HepG2 (cell line): ENCODE results near the gene HTRA1. TPM values are rescaled to one million over a fixed set of nuclear protein-coding genes. Genes with fewer than 3 reads are reported as not detected.

Source experiments
- ATAC-seq: fragments of 200-7000 bp; cut with Tn5 transposase; 3 replicates; pipeline ENCODE4 v1.9.1; 2020; ENCODE audit warnings: mild to moderate bottlenecking, moderate library complexity
- BruUV-seq: library from RNA; stranded (reverse); fragments of 400-500 nt; replicated peaks from 2 replicates; lab custom pipeline; 2021; lab: Mats Ljungman, UMichigan
- CTCF ChIA-PET: fragments of 300-600 bp; formaldehyde crosslinking; extraction: SDS; loops from one replicate; lab custom pipeline; 2021; ENCODE audit warnings: low total read pairs, inconsistent platforms, low intra/inter-chr PET ratio; lab: Yijun Ruan, JAX
- POLR2A ChIA-PET: fragments of 350-600 bp; sonication (Branson Sonifier 250); formaldehyde crosslinking; loops from one replicate; lab custom pipeline; 2020; ENCODE audit warnings: antibody characterized with exemption, inconsistent platforms; lab: Yijun Ruan, JAX
- DNase-seq: peaks from one replicate; pipeline ENCODE4 v3.0.0-alpha.2; 2015; ENCODE audit warnings: low spot score
- FAIRE-seq: peaks from 3 replicates; lab custom pipeline; 2011; peaks lifted over from hg19 to GRCh38; lab: Jason Lieb, UNC
- H2AFZ ChIP-seq: one replicate; pipeline ENCODE4 v1.6.1; 2011; ENCODE audit warnings: low read length, inconsistent platforms
- H3K27ac ChIP-seq: fragments of 300-600 bp; 3 replicates; pipeline ENCODE4 v1.8.0; 2011; ENCODE audit warnings: mixed run types, mild to moderate bottlenecking, mixed read lengths, low read length, inconsistent platforms; ENCODE audit not compliant: insufficient read depth; ENCODE audit errors: extremely low read length
- H3K27me3 ChIP-seq, 2 experiments: fragments of 200-600 bp in 1 of 2; 2 replicates in 1 of 2; 3 replicates in 1 of 2; pipeline versions ENCODE4 v1.6.0 to v1.8.0; 2011; ENCODE audit warnings: low read length in 2 of 2, mild to moderate bottlenecking in 2 of 2, moderate library complexity in 2 of 2, inconsistent platforms in 1 of 2; ENCODE audit not compliant: insufficient read depth in 2 of 2, control insufficient read depth in 1 of 2
- H3K36me3 ChIP-seq, 2 experiments: fragments of 200-600 bp in 1 of 2; replicated peaks in 1 of 2; 2 replicates in 1 of 2; 3 replicates in 1 of 2; pipeline versions ENCODE4 v1.5.1 to v1.8.0; 2011; ENCODE audit warnings: low read length in 2 of 2, inconsistent platforms in 1 of 2; ENCODE audit not compliant: insufficient read depth in 2 of 2, control insufficient read depth in 1 of 2
- H3K4me1 ChIP-seq: 2 replicates; pipeline ENCODE4 v1.5.1; 2012; ENCODE audit warnings: low read length, inconsistent platforms; ENCODE audit not compliant: insufficient read depth
- H3K4me2 ChIP-seq: 2 replicates; pipeline ENCODE4 v1.6.0; 2011; ENCODE audit warnings: low read depth, low read length, inconsistent platforms
- H3K4me3 ChIP-seq, 3 experiments: fragments of 200-600 bp in 1 of 3; sonication (generic), shearing (Covaris generic) in 1 of 3; replicated peaks in 1 of 3; 2 replicates each; pipeline ENCODE4 v1.5.1; 2011 to 2016; ENCODE audit warnings: low read length in 3 of 3, inconsistent platforms in 2 of 3, low read depth in 2 of 3, mild to moderate bottlenecking in 2 of 3, control low read depth in 1 of 3, mixed read lengths in 1 of 3; ENCODE audit not compliant: insufficient read depth in 1 of 3
- H3K79me2 ChIP-seq: one replicate; pipeline ENCODE4 v1.6.1; 2011; ENCODE audit warnings: low read length, inconsistent platforms; ENCODE audit not compliant: insufficient read depth
- H3K9ac ChIP-seq: 2 replicates; pipeline ENCODE4 v1.6.0; 2011; ENCODE audit warnings: mild to moderate bottlenecking, low read depth, low read length, inconsistent platforms; ENCODE audit not compliant: insufficient read depth
- H3K9me3 ChIP-seq: 2 replicates; pipeline ENCODE4 v1.5.1; 2012; ENCODE audit warnings: mild to moderate bottlenecking, low read length
- H4K20me1 ChIP-seq: 2 replicates; pipeline ENCODE4 v1.6.0; 2011; ENCODE audit warnings: inconsistent platforms, mild to moderate bottlenecking, low read length, moderate library complexity; ENCODE audit not compliant: insufficient read depth
- HNF4A ChIP-seq: sonication (generic); formaldehyde crosslinking; IDR thresholded peaks from 2 replicates; pipeline ENCODE4 v1.4.0; 2020; ENCODE audit warnings: missing genetic modification reagents
- NFRKB ChIP-seq: fragments of 450-650 bp; IDR thresholded peaks from 2 replicates; pipeline ENCODE4 v1.6.1; 2017
- ZNF232 ChIP-seq: sonication (generic); formaldehyde crosslinking; IDR thresholded peaks from 2 replicates; pipeline ENCODE4 v1.4.0; 2020; ENCODE audit warnings: missing genetic modification reagents, borderline replicate concordance
- ZNF430 ChIP-seq: sonication (generic); formaldehyde crosslinking; IDR thresholded peaks from 2 replicates; pipeline ENCODE4 v1.9.0; 2021; ENCODE audit warnings: mild to moderate bottlenecking, missing genetic modification reagents
- ZNF747 ChIP-seq: sonication (generic); formaldehyde crosslinking; IDR thresholded peaks from 2 replicates; pipeline ENCODE4 v1.8.1; 2023; ENCODE audit warnings: missing genetic modification reagents, mild to moderate bottlenecking, borderline replicate concordance
- ZNF788 ChIP-seq: sonication (generic); formaldehyde crosslinking; IDR thresholded peaks from 2 replicates; pipeline ENCODE4 v1.5.0; 2020; ENCODE audit warnings: mild to moderate bottlenecking, missing genetic modification reagents, borderline replicate concordance
- WGBS: methylation state at CpG from one replicate; pipeline ENCODE4 v1.1.6; 2017; ENCODE audit warnings: low lambda C conversion rate; 5-methylcytosine and 5-hydroxymethylcytosine counted together
- in situ Hi-C: cut with HindIII; loops from 2 replicates; pipeline ENCODE4 v1.10.0; 2017; ENCODE audit warnings: low pct_unique_long_range_greater_than_20kb; ENCODE audit not compliant: extremely low pct_ligation_motif_present
- intact Hi-C: fragments of 100-400 bp; cut with micrococcal nuclease; formaldehyde crosslinking; loops from one replicate; pipeline ENCODE4 v1.10.0; 2022; ENCODE audit not compliant: unreplicated experiment
- polyA plus RNA-seq, 8 experiments: library from polyadenylated mRNA; depleted of rRNA in 3 of 8; stranded (reverse) in 7 of 8; unstranded in 1 of 8; fragments of >200 nt; fragmentation: Illumina TruSeq in 4 of 8; extraction: Trizol in 4 of 8; gene quantifications; 2 replicates each; pipeline versions ENCODE4 v1.2.1 to v1.2.3, GENCODE V29; 2011 to 2016; ENCODE audit warnings: low read depth in 4 of 8, missing spikeins in 1 of 8, mixed read lengths in 1 of 8; ENCODE audit not compliant: insufficient read depth in 1 of 8
- total RNA-seq, 5 experiments: library from RNA; depleted of rRNA; stranded (reverse); fragments of >200 nt; fragmentation: Illumina TruSeq; extraction: Trizol; gene quantifications; 2 replicates each; pipeline ENCODE4 v1.2.3, GENCODE V29; 2016; ENCODE audit warnings: low read depth in 1 of 5

HTRA1 gene
- total and polyA plus RNA-seq, 2 of the 13 experiments (the other 11 are each of a cell fraction or from before 2014, with no cell fraction given), result 0.11 to 0.40 TPM

- ATAC-seq, result no peak
- H4K20me1 ChIP-seq, result no peaks in the 10 kb centered on the region
- H3K4me2 ChIP-seq, result no peak within 1 kb of the TSS
- FAIRE-seq, result no peak
- DNase-seq, result no peak
- no peaks in the 10 kb centered on the region for H3K36me3 ChIP-seq
- H3K9me3 ChIP-seq, result no peaks in the 10 kb centered on the region
- H3K79me2 ChIP-seq, result no peaks in the 10 kb centered on the region
- intact Hi-C loops (no loop called here), in situ Hi-C loops (no loop called here)
- TF ChIP-seq ZNF232 (no peak), HNF4A (CRISPR knock-in tag) (no peak)
- no peaks in the 10 kb centered on the region for H3K4me1 ChIP-seq
- no peak within 1 kb of the TSS for H3K4me3 ChIP-seq
- no peak within 1 kb of the TSS for H2AFZ ChIP-seq
- no peak within 1 kb of the TSS for H3K9ac ChIP-seq
- ChIA-PET POLR2A (no interaction called here), CTCF (no interaction called here)
- H3K27ac ChIP-seq, result no peak within 1 kb of the TSS
- 24% methylated on average over 4 of the region's 7 CpGs for WGBS
- peaks cover 2 to 54% of the 10 kb centered on the region in 2 experiments for H3K27me3 ChIP-seq
- BruUV-seq, result no TSS peak
These were observed 6.7 kb upstream of the HTRA1 start, which contains the start of gene ARMS2 for GRCh38 chr10:122454603-122455080. Gene ARMS2, plus strand, starts transcription at chr10:122454653. Its CDS starts 75 bp downstream, at chr10:122454728.

- no peak overlapping the region for H3K4me2 ChIP-seq
- no peak for TF ChIP-seq ZNF430 (CRISPR knock-in tag)
- TF ChIP-seq NFRKB, result no peak
- TF ChIP-seq ZNF788, result no peak
- no peak for TF ChIP-seq ZNF747 (CRISPR knock-in tag)
- DNase-seq, result no peak
- CTCF ChIA-PET, result no interaction called here
- intact Hi-C loops (no loop called here), in situ Hi-C loops (no loop called here)
- no peaks in the 10 kb centered on the region for H3K36me3 ChIP-seq
- H3K4me1 ChIP-seq, result no peaks in the 10 kb centered on the region
- ATAC-seq, result no peak
- H3K4me3 ChIP-seq, result no peak overlapping the region
- no peaks in the 10 kb centered on the region for H3K9me3 ChIP-seq
- H4K20me1 ChIP-seq, result no peaks in the 10 kb centered on the region
- no peak overlapping the region for H2AFZ ChIP-seq
- H3K79me2 ChIP-seq, result no peaks in the 10 kb centered on the region
- no TSS peak for BruUV-seq
- H3K27me3 ChIP-seq, result peaks cover 2 to 54% of the 10 kb centered on the region in 2 experiments
- no peak for FAIRE-seq
- H3K27ac ChIP-seq, result no peak overlapping the region
- 41% methylated on average over 11 of the region's 11 CpGs for WGBS
- POLR2A ChIA-PET, result no interaction called here
- H3K9ac ChIP-seq, result no peak overlapping the region
These were observed 5.8 kb upstream of the HTRA1 start for GRCh38 chr10:122455376-122456079.
